ENCODE results near the gene LENEP. TPM values are rescaled to one million over a fixed set of nuclear protein-coding genes. Genes with fewer than 3 reads are reported as not detected.
"Not testable (repeated sequence)": the region's sequence is repeated elsewhere in the genome, so short reads cannot be mapped to it uniquely, and the experiment has no call there.

LENEP gene
- total RNA-seq, 2 experiments from 2014 or later, result 0.91 to 1.2 TPM

GRCh38 chr1:154988058-154988954, 5.1 kb upstream of the LENEP start:
- Mint-ChIP-seq H3K36me3 (peaks cover 20% of the 10 kb centered on the region), H3K27ac (no peak overlapping the region), H3K27me3 (no peaks in the 10 kb centered on the region), H3K4me3 (no peak overlapping the region), H3K4me1 (peaks cover 24% of the 10 kb centered on the region), H3K9me3 (ENCODE audit: low read depth) (no peaks in the 10 kb centered on the region)
- DNase-seq (no peak), ATAC-seq (no peak)
- CTCF ChIA-PET, result interaction anchor here (0.7 to 7.1 kb wide), 6 partner anchors 9 to 179 kb away, joined by 3 to 129 read pairs (median 6); no protein-coding TSS in a partner anchor

DNA sequence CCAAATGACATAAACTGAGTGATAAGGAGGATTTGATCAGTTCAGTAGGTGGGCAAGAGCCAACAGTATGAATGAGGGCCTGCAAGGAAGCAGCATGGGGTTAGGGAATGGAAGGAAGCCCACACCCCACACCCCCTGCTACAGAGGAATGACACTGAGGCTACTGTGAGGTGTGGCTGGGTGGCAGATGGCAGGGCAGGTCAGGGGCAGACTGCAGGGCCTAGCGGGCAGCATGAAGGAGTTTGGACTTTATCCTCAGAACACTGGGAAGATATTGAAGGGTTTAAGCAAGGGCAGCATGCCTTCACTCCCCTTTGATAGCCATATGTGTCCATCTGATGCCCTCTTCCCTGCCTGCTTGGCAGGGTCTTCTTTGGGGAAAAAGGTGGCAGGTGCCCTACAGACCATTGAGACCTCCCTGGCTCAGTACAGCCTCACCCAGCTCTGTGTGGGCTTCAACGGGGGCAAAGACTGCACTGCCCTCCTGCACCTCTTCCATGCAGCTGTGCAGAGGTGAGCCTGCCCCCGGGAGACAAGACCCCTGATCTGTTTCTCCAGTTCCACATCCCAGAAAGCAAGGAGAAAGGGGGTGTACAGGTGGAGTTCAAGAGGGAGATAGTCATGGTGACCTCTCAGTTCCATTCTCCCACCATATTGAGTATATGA, 4.1 kb upstream of the LENEP start:
- Mint-ChIP-seq H3K4me1 (peaks cover 19% of the 10 kb centered on the region), H3K27me3 (no peaks in the 10 kb centered on the region), H3K9me3 (ENCODE audit: low read depth) (no peaks in the 10 kb centered on the region), H3K36me3 (peaks cover 20% of the 10 kb centered on the region), H3K27ac (no peak overlapping the region), H3K4me3 (no peak overlapping the region)
- DNase-seq (no peak), ATAC-seq (no peak)
- CTCF ChIA-PET, result interaction anchor here (1.1 to 4.0 kb wide), 3 partner anchors 10 to 72 kb away, joined by 3 to 27 read pairs (median 8); no protein-coding TSS in a partner anchor

- no peaks in the 10 kb centered on the region for H3K9me3 Mint-ChIP-seq (ENCODE audit: low read depth)
- H3K4me3 Mint-ChIP-seq, result no peak overlapping the region
- H3K36me3 Mint-ChIP-seq, result peaks cover 16% of the 10 kb centered on the region
- no peaks in the 10 kb centered on the region for H3K27me3 Mint-ChIP-seq
- no peak overlapping the region for H3K27ac Mint-ChIP-seq
- DNase-seq, result no peak
- CTCF ChIA-PET, result interaction anchor here (1.1 to 4.0 kb wide), 3 partner anchors 9 to 72 kb away, joined by 3 to 27 read pairs (median 8); no protein-coding TSS in a partner anchor
- H3K4me1 Mint-ChIP-seq, result peaks cover 13% of the 10 kb centered on the region
- ATAC-seq, result no peak
Observed at GRCh38 chr1:154990276-154990675, 3.1 kb upstream of the LENEP start.

- peaks cover 11% of the 10 kb centered on the region for H3K36me3 Mint-ChIP-seq
- peaks cover 18% of the 10 kb centered on the region for H3K4me1 Mint-ChIP-seq
- no peaks in the 10 kb centered on the region for H3K9me3 Mint-ChIP-seq (ENCODE audit: low read depth)
- H3K27me3 Mint-ChIP-seq, result no peaks in the 10 kb centered on the region
- no peak for ATAC-seq
- no peak overlapping the region for H3K27ac Mint-ChIP-seq
- CTCF ChIA-PET, result interaction anchor here (0.5 to 13.5 kb wide), 8 partner anchors 8 to 92 kb away, joined by 3 to 212 read pairs (median 7); partner anchors contain the start of genes FLAD1 and PBXIP1
- no peak overlapping the region for H3K4me3 Mint-ChIP-seq
- DNase-seq, result no peak
Observed at GRCh38 chr1:154992721-154993571, 440 bp upstream of the LENEP start.

DNA sequence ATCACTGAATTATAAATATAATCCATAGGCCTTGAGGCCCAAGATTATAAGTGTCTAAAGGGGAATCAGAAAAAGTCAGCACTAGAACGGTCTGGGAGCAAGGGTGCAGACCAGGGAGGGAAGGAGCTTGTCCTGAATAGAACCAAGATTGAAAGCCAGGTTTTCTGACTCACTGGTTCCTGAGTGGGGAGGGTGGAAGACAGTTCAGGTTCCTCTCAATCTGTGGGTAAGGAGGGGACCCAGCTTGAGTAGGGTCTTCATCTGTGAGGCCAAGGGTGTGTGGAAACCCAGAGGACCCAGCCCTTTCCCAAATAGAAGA, 842 bp downstream of the LENEP start:
- Mint-ChIP-seq H3K27ac (no peak overlapping the region), H3K4me3 (no peak overlapping the region), H3K4me1 (peaks cover 23% of the 10 kb centered on the region), H3K27me3 (no peaks in the 10 kb centered on the region), H3K36me3 (peaks cover 4% of the 10 kb centered on the region), H3K9me3 (ENCODE audit: low read depth) (no peaks in the 10 kb centered on the region)
- no peak for ATAC-seq
- DNase-seq, result no peak
- CTCF ChIA-PET, result interaction anchor here (0.5 to 13.5 kb wide), 13 partner anchors 9 to 325 kb away, joined by 3 to 212 read pairs (median 4); partner anchors contain the start of genes ADAM15, FLAD1, PBXIP1 and PYGO2

GRCh38 chr1:154994591-154994990, 1.2 kb downstream of the LENEP start:
- Mint-ChIP-seq H3K4me3 (no peak overlapping the region), H3K4me1 (peaks cover 22% of the 10 kb centered on the region), H3K27me3 (no peaks in the 10 kb centered on the region), H3K27ac (no peak overlapping the region), H3K9me3 (ENCODE audit: low read depth) (no peaks in the 10 kb centered on the region), H3K36me3 (peaks cover 4% of the 10 kb centered on the region)
- no peak for DNase-seq
- ATAC-seq, result no peak
- CTCF ChIA-PET, result interaction anchor here (0.7 to 13.5 kb wide), 13 partner anchors 9 to 1037 kb away, joined by 3 to 212 read pairs (median 4); partner anchors contain the start of genes ADAM15, FLAD1, PBXIP1 and PYGO2

GRCh38 chr1:154995301-154995983, 2.1 kb downstream of the LENEP start:
- H3K27ac Mint-ChIP-seq; H3K9me3 Mint-ChIP-seq (ENCODE audit: low read depth); ATAC-seq; H3K27me3 Mint-ChIP-seq; DNase-seq; H3K4me3 Mint-ChIP-seq; H3K36me3 Mint-ChIP-seq: not testable (repeated sequence)
- peaks cover 27% of the 10 kb centered on the region for H3K4me1 Mint-ChIP-seq
- CTCF ChIA-PET, result interaction anchor here (0.7 to 13.5 kb wide), 10 partner anchors 10 to 1037 kb away, joined by 3 to 212 read pairs (median 5); partner anchors contain the start of genes ADAM15, CKS1B, FLAD1 and PYGO2

GRCh38 chr1:154996966-154997701, 3.7 kb downstream of the LENEP start:
- CTCF ChIA-PET, result interaction anchor here (0.9 to 13.5 kb wide), 8 partner anchors 12 to 64 kb away, joined by 3 to 212 read pairs (median 6); partner anchors contain the start of genes CKS1B, FLAD1 and PBXIP1
- ATAC-seq (no peak), DNase-seq (no peak)
- Mint-ChIP-seq H3K27me3 (no peaks in the 10 kb centered on the region), H3K4me3 (no peak overlapping the region), H3K36me3 (no peaks in the 10 kb centered on the region), H3K9me3 (ENCODE audit: low read depth) (no peaks in the 10 kb centered on the region), H3K4me1 (peaks cover 27% of the 10 kb centered on the region), H3K27ac (peak overlapping the region; percentile 47)

DNA sequence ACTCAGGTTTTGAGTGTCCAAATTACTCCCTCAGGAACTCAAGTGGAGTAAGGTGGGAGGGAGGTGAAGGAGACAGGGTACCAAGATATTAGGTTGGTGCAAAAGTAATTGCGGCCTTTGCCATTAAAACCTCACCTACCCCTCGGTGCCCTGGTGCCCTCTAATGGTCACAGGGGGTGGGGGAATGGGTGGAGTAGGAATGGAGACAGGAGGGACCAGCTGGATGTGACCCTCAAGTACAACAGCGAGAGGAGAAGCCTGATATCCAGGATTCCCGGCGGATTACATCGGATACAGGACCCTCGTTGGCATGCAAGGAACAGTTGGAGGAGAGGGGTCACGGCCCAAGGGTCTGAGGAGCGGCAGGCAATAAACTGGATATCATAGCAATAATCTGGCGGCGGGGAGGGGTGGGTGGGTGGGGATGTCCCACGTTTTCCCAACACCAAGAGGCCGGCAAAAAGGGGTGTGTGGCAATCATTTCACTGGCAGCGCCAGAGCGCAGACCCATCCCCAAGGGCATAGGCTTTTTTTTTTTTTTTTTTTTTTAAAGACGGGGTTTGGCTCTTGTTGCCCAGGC, 4.9 kb downstream of the LENEP start:
- Mint-ChIP-seq H3K4me3 (no peak overlapping the region), H3K36me3 (no peaks in the 10 kb centered on the region), H3K27ac (no peak overlapping the region), H3K27me3 (no peaks in the 10 kb centered on the region), H3K4me1 (peaks cover 27% of the 10 kb centered on the region), H3K9me3 (ENCODE audit: low read depth) (no peaks in the 10 kb centered on the region)
- DNase-seq (no peak), ATAC-seq (no peak)
- CTCF ChIA-PET, result interaction anchor here (0.7 to 13.5 kb wide), 21 partner anchors 8 to 439 kb away, joined by 3 to 212 read pairs (median 8); partner anchors contain the start of genes CKS1B, FLAD1, PBXIP1 and PMVK

GRCh38 chr1:154998818-154999570, 5.6 kb downstream of the LENEP start:
- Mint-ChIP-seq H3K27ac (peak overlapping the region; percentile 89), H3K27me3 (no peaks in the 10 kb centered on the region)

More at GRCh38 chr1:154998818-154999570, 5.6 kb downstream of the LENEP start:
- Mint-ChIP-seq H3K36me3 (peaks cover 3% of the 10 kb centered on the region), H3K9me3 (ENCODE audit: low read depth) (no peaks in the 10 kb centered on the region), H3K4me1 (peaks cover 30% of the 10 kb centered on the region), H3K4me3 (peak overlapping the region; percentile 71)
- peak; percentile 84 for DNase-seq
- CTCF ChIA-PET, result interaction anchor here (0.7 to 13.5 kb wide), 27 partner anchors 9 to 439 kb away, joined by 3 to 212 read pairs (median 5); partner anchors contain the start of genes ADAM15, CKS1B, FLAD1 and PBXIP1
- ATAC-seq, result peak; percentile 3
